ENCODE data around the gene DLAT.

The DLAT gene

GRCh38 chr11:112024773-112025678, at the start of gene DLAT:
DLAT (plus strand) TSS chr11:112025408; CDS start chr11:112025473, 65 bp downstream.
- DNase-seq (ENCODE audit: low spot score) = peak; percentile 83

DNA sequence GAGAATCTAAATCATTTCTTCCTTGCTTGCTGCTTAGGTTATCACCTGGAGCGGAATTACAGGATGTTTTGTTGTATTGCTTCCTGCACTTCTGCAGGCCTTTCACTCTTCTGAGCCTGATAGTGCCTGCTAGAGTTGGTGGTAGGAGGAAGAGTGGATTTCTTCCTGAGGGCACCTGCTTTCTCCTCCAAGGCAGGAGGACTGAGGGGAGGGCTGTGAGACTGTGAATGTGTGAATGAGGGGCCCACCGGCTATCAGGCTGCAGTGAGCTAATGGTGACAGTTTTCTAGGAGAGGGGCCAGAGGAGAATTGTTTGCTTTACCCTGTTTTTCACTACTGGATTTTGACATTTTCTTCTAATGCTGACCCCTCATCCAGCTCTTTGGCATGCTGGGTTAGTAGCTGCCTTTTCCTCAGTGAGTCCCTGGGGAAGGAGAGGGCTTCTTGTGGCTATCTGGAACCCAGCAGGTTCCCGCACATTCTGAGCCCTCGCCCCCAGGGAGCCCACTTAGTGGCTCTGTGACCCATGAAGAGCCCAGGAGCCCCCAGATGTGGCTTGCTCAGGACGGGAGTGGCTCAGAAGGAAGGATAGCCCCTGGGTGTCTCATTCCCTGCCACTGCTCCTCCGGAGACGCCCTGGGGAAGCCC, 49.0 kb upstream of the DLAT start:
- no peak for DNase-seq (ENCODE audit: low spot score)

DNA sequence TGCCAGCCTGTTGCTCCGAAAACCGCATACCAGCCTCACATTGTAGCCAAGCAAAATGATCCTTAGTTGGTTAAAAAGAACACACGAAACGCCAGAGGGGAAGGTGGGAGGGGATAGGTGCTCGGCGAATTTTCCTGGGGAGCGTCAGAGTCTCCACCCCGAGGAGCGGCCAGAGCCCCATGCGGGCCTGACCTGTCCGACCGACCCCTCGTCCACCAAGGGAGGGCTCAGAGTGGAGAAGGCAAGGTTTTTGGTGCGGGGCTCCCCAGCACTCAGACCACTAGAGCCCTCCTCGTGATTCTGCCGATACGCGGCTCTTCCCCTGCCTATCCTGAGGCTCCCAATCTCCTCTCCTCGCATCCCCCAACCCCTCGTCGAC, 48.5 kb upstream of the DLAT start:
- peak; percentile 24 for DNase-seq (ENCODE audit: low spot score)

DNA sequence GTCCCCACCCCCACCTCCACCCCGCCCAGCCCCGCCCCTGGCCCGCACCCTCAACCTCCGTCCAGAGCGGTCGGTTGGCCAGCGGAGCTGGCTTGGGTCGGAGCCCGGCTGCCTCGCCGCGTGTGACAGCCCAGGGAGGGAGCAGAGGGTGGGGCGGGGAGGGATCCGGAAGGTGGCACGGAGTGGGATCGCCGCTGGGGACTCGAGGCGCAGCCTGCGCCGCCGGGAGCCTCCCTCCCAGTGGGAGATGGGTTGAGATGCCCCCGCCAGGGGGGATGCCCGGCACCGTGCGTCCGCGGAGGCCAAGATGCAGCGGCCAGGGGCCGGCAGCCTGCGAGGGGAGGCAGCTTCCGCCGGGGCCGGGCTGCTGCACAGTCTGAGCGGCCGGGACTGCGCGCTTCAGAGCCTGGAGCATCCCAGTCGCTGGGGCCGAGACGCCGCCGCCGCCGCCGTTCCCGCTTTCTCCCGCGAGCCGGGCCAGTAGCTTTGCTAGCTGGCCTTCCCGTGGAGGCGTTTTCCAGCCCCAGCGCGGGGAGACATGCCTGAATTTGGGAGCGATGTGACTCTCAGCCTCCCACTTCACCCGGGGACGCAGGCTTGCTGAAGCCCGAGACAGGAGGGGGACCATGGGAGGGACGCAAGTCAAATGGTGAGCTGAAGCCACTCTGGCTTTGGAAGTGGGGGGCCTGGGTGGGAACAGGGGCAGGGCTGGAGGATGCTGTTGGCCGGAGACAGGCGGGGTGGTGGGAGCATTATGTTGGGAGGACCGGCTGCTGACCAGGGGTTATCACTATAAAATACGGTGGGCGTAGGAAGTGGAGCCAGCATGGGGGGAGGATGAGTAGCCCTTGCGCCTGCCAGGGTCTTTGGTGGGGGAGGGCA, 47.8 kb upstream of the DLAT start:
- DNase-seq (ENCODE audit: low spot score) = peak; percentile 77

DNA sequence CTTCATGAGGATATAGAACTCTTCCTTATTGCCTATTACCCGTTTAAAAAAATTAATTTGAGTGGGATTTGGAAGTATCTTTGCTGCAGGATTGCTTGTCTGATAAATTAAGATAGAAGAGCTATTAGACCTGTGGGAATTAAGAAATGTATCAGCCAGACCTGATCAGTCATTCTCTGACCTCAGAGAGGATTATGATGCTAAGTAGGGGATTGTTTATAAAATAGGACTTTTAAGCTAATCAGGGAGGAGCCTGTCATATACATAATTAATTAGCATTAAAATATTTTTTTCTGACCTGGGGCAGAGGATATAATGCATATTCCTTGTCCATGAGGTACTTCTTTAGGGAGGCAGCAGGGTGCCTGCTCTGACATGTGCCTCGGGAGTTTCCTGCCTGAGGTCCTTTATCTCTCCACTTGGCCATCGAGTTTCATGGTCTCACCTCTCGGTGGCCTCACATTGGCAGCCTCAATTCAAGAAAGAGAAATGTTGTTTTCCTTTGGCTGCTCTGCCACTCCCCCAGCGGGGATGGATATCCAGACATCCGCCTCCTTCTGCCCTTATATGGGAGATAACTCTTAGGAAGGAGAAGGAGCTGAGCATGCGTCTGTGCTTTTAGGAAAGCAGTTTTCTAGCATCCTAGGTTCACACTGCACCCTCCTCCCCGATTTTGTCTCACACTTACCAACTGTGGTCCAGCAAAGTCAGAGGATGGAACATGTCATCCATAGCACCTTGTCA, 47.0 kb upstream of the DLAT start:
- DNase-seq (ENCODE audit: low spot score) = peak; percentile 88

DNA sequence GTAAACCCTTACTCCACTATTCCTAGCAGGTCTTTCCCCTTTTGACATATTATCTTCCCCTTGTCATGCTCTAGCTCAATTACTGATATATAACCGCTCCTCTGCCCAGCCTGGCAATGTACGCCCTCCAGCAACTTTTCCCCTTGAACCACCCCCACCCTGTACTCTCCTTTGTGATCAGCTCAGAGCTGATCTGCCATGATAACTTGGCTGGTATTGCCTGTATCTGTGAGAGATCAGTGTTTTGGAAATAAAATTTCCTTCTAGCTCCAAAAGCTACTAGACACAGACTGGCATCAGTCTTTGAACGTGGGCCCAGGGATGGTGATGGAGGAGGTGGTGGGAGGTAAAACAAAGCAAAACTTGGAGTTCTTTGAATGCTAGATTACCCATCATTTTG, 45.1 kb upstream of the DLAT start:
- no peak for DNase-seq (ENCODE audit: low spot score)

DNA sequence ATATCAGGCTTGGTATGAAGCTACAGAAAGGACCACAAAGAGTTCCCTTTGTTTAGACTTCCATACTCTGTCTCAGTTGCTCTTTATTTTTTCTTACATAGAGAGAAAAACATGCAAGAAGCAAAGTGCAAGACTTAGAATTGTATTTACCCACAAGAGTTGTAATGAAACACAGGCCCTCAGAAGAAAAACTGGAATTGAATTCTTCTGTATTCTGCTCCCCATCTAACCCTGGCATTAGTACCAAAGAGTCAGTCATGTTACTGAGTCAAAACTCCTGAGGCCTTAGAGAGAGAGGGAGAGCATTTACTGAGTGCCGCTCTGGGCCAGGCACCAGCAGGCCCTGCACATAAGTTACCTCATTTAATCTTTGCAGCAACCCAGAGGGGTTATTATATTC, 43.9 kb upstream of the DLAT start:
- no peak for DNase-seq (ENCODE audit: low spot score)

DNA sequence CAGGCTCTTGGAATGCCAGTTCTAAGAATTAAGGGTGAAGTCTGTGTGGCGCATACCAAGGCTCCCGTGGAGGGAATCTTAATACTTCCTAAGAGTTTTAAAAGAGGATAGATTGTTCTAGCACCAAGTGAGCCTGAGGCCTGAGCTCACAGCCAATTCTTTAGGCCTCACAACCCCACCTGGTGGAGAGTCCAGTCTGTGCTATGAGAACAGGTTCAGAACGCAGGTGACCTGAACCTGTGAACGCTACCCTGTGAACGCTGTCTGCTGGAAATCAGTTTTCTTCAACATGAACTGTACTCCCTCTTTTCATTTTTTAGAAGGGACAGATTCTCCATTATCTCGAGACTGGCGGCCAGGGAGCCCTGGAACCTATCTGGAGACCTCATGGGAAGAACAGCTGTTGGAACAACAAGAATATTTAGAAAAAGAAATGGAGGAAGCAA, 43.2 kb upstream of the DLAT start:
- DNase-seq (ENCODE audit: low spot score) = no peak

GRCh38 chr11:111982541-111983186, 42.5 kb upstream of the DLAT start:
- no peak for DNase-seq (ENCODE audit: low spot score)

DNA sequence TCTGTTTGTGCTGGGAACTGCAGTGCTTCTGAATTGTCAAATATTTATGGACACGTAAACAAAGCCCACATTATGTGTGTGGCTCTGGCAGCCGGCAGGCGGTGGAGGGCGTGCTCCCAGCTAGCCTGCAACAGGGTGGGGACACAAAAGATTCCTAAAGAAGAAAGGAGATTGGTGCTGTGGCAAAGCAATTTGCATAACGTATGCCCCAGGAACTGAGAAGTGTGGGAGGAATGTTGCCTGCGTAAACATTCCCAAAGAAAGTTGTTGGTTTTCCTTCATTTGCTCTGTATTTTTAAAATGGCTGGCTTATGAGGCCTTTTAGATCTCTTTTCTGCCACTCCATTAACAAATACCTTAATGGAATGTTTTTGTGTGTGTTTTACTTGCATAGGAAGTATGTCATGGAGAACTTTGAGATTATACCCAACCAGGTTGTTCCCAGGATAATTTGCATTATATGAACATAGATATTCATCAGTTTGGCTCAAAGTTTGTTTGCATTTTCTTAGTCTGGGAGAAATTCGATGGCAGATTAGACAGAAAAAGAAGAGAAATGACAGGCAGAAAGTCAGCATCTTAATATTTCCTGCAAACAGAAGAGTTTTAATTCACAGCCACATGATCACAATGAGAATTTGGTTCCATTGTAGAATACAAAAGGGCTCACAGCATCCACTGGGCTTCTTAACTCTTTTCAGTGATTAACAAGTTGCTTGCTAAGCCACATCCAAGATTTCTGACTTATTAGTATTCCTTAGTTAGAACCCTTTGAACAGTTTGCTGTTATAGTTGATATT, 41.8 kb upstream of the DLAT start:
- DNase-seq (ENCODE audit: low spot score) = no peak

- no peak for DNase-seq (ENCODE audit: low spot score)
These were observed 38.6 kb upstream of the DLAT start for GRCh38 chr11:111986589-111986988.

- DNase-seq (ENCODE audit: low spot score) = no peak
These were observed 34.8 kb upstream of the DLAT start for GRCh38 chr11:111990381-111990780.

GRCh38 chr11:111992206-111992855, 32.9 kb upstream of the DLAT start:
- no peak for DNase-seq (ENCODE audit: low spot score)

- no peak for DNase-seq (ENCODE audit: low spot score)
These were observed 29.1 kb upstream of the DLAT start for GRCh38 chr11:111996129-111996528.

GRCh38 chr11:111996669-111997068, 28.5 kb upstream of the DLAT start:
- DNase-seq (ENCODE audit: low spot score) = peak; percentile 31

DNA sequence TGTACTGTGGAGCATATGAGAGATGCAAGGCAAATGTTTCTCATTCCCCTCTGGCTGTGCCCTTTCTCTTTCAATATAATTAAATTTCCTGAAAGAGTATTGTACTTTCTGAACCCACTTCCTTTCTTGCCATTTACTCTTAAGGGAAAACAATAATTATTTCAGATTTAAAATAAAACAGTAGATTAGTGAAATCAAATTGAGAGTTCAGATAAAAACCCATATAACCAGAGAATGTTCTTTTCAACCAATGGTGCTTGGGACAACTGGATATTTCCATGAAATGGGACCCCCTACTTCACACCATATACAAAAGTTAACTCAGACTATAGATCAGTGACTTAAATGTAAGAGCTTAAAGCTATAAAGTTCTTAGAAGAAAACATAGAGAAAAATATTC, 26.1 kb upstream of the DLAT start:
- no peak for DNase-seq (ENCODE audit: low spot score)

- no peak for DNase-seq (ENCODE audit: low spot score)
These were observed 24.5 kb upstream of the DLAT start for GRCh38 chr11:112000703-112001102.

GRCh38 chr11:112002491-112003216, 22.6 kb upstream of the DLAT start:
- no peak for DNase-seq (ENCODE audit: low spot score)

DNA sequence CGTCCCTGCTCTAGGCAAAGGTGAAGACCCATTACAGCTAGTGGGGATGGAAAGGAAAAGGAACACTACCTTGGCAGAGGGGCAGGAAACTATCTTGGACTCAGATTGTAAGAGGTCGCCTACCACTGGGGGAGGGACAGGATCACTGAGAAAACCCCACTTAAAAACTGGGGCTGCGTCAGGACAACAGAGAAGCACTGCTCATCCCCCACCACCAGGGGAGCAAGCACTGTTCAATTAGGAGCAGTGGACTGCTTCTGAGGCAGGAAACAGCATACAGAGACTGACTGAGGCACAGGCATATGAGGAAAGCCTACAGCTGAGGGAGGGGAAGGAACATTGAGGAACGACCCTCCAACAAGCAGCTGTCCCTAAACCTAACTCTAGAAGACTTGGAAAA, 20.8 kb upstream of the DLAT start:
- no peak for DNase-seq (ENCODE audit: low spot score)

Measured in hepatic stellate cell (primary cell).